Cardiac septum (tissue), 1 donor: ENCODE data around the gene S100A9. TPM values are rescaled to one million over a fixed set of nuclear protein-coding genes. Genes with fewer than 3 reads are reported as not detected.
"Not testable (repeated sequence)": the region's sequence is repeated elsewhere in the genome, so short reads cannot be mapped to it uniquely, and the experiment has no call there.

Source experiments
- DNase-seq: peaks from one replicate; pipeline ENCODE4 v3.0.0-alpha.2; 2020; ENCODE audit warnings: low spot score
- intact Hi-C: fragments of 100-400 bp; cut with DNase I; formaldehyde crosslinking; loops from one replicate; pipeline ENCODE4 v1.14.0; 2022
- total RNA-seq: library from RNA; stranded (reverse); fragmentation: NEBNext Ultra II Directional; extraction: Animal tissue kit (Norgen Biotek cat#: 25700); gene quantifications from one replicate; pipeline ENCODE4 v1.2.1, GENCODE V29; 2021
- donor health status: DM: no; HTN: no; CAD: no.

The S100A9 gene
- total RNA-seq, 1 donor from 2014 or later: 91.9 TPM

DNA sequence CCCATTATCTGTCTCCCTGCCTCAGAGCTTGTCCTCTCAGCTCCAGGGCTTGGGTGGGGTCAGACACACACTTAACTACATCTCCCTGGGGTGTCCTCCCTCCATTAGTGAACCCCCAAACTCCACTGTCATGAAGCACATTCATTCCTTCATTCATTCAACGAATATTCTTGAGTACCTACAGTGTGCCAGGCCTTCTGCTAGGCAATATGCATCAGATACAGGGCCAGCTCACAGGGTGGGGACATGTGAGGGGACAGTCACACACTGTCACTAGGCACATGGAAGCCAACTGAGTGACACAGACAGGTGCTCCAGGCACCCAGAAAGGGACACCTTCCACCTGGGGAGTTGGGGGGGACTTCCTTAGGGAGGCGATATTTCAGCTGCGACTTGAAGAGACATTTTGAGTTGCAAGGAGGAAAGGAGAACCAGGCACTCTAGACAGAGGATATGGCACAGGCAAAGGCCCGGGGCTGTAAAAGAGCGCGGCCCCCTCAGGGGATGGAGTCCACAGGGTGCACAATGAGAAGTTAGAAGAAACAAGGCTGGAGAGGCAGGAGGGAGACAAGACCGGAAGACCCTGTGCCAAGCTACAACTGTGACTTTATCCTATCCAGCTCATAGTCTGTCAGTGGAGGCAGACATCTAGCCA, 41.9 kb downstream of the S100A9 start:
- intact Hi-C loops: loop anchor here (5.0 kb wide), 1 partner anchor 98 kb away; no protein-coding TSS in a partner anchor

DNA sequence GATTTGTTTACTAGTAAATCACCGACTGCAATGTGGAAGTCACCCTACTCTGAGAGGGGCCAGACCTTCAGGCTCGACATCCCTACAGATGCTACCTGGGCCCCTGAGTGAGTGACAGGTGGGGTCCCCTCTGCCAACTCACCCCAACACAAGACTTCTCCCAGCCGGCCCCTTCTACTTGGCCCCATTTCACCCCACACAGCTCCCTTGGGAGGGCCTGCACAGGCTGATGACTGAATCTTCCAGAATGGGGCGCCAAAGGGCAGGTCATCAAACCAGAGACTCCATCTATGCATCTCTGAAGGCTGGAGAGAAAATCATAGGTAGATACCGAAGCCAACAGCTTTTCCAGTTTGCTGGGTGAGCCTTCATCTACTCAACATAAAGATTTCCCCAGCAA, 42.6 kb downstream of the S100A9 start:
- no peak for DNase-seq
- intact Hi-C loops: no loop called here

More for the DNA sequence above, 41.9 kb downstream of the S100A9 start:
- DNase-seq: no peak

DNA sequence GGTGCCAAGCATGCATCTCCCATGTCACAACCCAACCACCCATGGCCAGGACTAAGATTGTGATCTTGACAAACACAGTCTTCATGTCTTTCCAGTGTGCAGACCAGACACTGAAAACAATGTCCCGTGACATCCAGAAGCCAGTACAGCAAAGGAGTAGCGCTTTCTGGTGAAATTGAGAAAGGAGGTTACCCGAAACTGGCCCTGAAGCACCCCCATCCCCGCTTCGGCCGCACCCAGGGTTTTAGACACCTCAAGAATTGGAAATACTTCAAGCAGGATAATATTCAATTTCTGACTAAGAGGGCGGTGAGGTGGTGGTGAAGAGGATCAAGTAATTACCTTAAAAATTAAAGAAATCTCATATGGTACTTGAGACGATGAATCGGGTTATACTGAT, 43.8 kb downstream of the S100A9 start:
- DNase-seq: no peak

DNA sequence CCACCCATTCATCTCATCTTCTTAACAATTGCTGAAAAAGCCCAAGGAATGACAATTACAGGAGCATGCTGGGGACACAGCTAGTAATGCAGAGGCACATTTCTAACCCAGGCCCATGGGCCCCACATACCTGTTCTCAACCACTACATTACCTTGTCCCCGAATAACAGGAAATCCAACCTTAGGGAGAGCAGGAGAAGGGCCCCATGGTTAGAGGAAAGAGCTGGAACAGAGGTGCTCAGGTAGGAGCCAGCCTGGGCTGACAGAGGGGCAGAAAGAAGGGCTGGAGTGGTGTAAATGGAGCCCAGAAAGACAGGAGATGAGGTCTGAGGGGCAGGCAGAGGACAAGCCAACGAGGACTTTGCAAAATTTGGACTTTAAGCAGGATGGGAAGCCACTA, 44.6 kb downstream of the S100A9 start:
- DNase-seq: no peak
- intact Hi-C loops: no loop called here

More for the DNA sequence above, 43.8 kb downstream of the S100A9 start:
- intact Hi-C loops: no loop called here

DNA sequence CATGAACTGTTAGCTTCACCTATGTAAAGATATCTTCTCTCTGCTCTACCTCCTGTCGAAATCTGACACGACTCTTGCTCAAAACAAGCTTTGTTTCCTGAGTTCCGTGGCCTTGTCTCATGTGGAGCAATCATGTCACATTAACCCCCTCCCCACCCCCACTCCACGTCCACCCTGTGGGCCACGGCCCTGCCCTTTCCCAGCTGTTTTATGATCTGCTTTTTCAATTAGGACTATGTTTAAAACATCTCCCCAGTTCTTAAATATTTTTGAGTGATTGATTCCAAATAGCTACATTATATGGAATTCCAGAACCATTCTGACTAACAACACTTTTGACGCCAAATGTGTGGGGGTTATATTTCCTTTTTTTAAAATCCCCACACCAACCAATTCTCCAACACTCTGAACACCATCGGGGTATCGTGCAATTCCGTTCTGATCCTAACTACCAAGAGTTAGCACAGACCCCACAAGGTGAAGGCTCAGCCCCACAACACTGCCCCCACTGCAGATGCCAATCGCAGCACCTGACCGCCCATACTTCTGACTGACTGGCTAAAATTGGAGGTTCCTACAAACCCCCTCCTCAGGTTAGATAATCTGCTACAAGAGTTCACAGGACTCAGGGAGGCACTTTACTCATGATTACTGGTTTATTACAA, 45.9 kb downstream of the S100A9 start:
- intact Hi-C loops: no loop called here

DNA sequence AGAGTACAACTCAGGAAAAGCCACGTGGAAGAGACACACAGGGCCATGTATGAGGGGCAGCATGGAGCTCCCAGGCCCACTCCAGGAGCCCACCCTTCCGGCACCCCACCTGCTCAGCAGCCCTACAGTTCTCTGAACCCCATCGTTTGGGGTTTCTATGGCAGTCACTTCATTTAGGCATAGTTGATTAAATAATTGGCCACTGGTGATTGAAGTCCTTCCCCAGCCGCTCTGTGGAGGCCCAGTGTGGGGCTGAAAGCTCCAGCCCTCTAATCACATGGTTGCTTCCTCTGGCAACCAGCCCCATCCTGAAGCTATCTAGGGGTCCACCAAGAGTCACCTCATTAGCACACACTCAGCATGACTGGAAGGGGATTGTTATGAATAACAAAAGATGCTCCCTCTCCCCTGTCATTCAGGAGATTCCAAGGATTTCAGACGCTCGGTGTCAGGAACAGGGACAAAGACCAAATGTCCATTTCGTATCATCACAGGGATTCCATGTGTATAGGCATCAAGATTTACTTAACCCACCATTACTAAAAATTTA, 46.5 kb downstream of the S100A9 start:
- intact Hi-C loops: no loop called here
- no peak for DNase-seq

More for the DNA sequence above, 45.9 kb downstream of the S100A9 start:
- DNase-seq: no peak

DNA sequence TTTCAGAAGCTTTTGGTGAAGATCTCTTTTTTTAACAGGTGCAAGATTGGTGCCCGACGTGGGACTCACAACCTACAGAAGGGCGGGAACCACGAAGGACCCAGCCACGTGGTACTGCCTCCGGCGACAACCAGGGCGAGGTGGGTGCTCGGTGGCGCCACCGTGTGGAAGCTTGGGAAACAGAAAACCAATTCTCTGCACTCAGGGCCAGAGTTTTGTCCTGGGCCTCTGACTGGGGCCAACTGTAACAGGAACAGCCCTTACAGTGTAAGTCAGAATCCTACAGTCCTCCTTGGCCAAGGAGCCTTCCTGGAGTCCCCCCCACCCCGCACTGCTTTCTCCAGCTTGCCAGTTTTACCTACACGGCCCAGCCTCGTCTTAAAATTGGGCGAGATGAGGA, 47.1 kb downstream of the S100A9 start:
- intact Hi-C loops: no loop called here
- DNase-seq: peak; percentile 91

DNA sequence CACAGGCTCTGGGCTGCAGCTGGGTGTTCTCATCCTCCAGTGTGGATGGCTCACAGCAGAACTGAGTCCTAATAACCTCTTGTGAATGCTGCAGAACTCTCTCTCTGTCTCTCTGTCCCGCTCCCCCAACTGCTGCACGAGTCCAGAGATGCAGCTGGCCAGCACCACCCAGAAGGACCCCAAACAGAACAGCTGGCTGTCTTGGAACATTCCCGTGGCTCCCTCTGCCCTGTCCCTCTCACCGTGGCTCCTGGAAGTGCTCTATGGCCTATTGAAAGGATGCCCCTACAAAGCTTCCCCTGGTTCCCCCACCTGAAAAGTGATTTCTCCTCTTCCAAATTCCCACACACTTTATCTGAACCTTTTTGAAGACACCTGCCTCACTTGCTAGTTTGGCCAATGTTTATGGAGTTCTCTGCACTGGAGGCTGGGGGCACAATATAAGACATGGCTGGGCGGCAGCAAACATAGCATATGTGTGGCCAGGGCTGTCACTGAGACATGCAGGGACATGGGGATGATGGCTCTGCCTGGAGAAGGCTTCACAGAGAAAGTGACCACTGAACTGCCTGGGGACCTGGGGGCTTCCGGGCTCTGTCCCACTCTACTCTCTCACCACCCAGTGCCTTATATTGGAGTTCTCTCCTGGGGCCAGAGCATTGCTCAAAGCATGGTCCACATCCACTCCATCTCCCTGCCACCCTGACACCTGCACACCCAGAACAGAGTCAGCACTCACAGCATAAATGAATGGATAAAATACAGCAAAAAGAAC, 48.4 kb downstream of the S100A9 start:
- intact Hi-C loops, DNase-seq: not testable (repeated sequence)

DNA sequence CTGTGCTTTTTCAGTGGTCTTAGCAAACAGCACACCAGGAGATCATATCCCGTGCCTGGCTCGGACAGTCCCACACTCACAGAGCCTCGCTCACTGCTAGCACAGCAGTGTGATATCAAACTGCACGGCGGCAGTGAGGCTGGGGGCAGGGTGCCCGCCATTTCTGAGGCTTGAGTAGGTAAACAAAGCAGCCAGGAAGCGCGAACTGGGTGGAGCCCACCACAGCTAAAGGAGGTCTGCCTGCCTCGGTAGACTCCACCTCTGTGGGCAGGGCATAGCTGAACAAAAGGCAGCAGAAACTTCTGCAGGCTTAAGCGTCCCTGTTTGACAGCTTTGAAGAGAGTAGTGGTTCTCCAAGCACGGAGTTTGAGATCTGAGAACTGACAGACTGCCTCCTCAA, 49.6 kb downstream of the S100A9 start:
- DNase-seq, intact Hi-C loops: not testable (repeated sequence)

Other genes with a start within 250 kb of the S100A9 start
- not detected for gene SPRR2F, start 244.3 kb upstream of the S100A9 start, total RNA-seq
- not detected for gene SPRR2G, start 207.0 kb upstream of the S100A9 start, total RNA-seq
- gene LELP1, start 154.4 kb upstream of the S100A9 start, total RNA-seq: not detected
- gene PRR9, start 140.3 kb upstream of the S100A9 start, total RNA-seq: not detected
- not detected for gene LORICRIN, start 98.2 kb upstream of the S100A9 start, total RNA-seq
- gene PGLYRP3, start 44.9 kb upstream of the S100A9 start, total RNA-seq: not detected
- not detected for gene PGLYRP4, start 9.0 kb upstream of the S100A9 start, total RNA-seq
- 4.1 TPM for gene S100A12, start 17.8 kb downstream of the S100A9 start, total RNA-seq
- 71.3 TPM for gene S100A8, start 33.2 kb downstream of the S100A9 start, total RNA-seq
- not detected for gene S100A7A, start 58.7 kb downstream of the S100A9 start, total RNA-seq
- not detected for gene S100A7, start 102.8 kb downstream of the S100A9 start, total RNA-seq
- gene S100A6, start 178.1 kb downstream of the S100A9 start, total RNA-seq: 418 TPM
- gene S100A5, start 183.1 kb downstream of the S100A9 start, total RNA-seq: not detected
- gene S100A4, start 188.0 kb downstream of the S100A9 start, total RNA-seq: 107 TPM
- gene S100A3, start 191.4 kb downstream of the S100A9 start, total RNA-seq: 1.3 TPM
- 5.0 TPM for gene S100A2, start 208.0 kb downstream of the S100A9 start, total RNA-seq